GM10266 (cell line): ENCODE data around the gene RGS6.

Experiments used
- DNase-seq: peaks from one replicate; pipeline ENCODE4 v3.0.0; 2012; ENCODE audit errors: extremely low spot score
- CTCF ChIP-seq: IDR thresholded peaks from 2 replicates; pipeline ENCODE4 v1.5.1; 2012; ENCODE audit warnings: mild to moderate bottlenecking, low read depth; ENCODE audit not compliant: control insufficient read depth, insufficient read depth; ENCODE audit errors: missing control alignments

Gene RGS6

GRCh38 chr14:72609205-72609916 is 677.1 kb downstream of the RGS6 start:
- TF ChIP-seq CTCF: no peak
- DNase-seq: no peak

- no peak for DNase-seq
- no peak for TF ChIP-seq CTCF
Observed at GRCh38 chr14:72610096-72610830, 678.0 kb downstream of the RGS6 start.

GRCh38 chr14:72610831-72611200 is 678.6 kb downstream of the RGS6 start:
- DNase-seq: no peak
- TF ChIP-seq CTCF: no peak

GRCh38 chr14:72611506-72611905 is 679.3 kb downstream of the RGS6 start:
- no peak for TF ChIP-seq CTCF
- no peak for DNase-seq

- no peak for DNase-seq
- TF ChIP-seq CTCF: no peak
Observed at GRCh38 chr14:72612041-72612440, 679.8 kb downstream of the RGS6 start.

GRCh38 chr14:72613231-72613974 is 681.2 kb downstream of the RGS6 start:
- DNase-seq: no peak
- no peak for TF ChIP-seq CTCF
